SK-N-SH (cell line): ENCODE results near the gene MYH10.

Source experiments
- EP300 ChIP-seq, 2 experiments: IDR thresholded peaks; 2 replicates each; pipeline versions ENCODE4 v1.4.0 to v1.6.1; 2012; ENCODE audit warnings: borderline replicate concordance in 1 of 2, low read depth in 1 of 2, low read length in 1 of 2
- MAX ChIP-seq: IDR thresholded peaks from 2 replicates; pipeline ENCODE4 v1.4.0; 2012; ENCODE audit warnings: low read depth
- MEF2A ChIP-seq: IDR thresholded peaks from 2 replicates; pipeline ENCODE4 v1.4.0; 2012; ENCODE audit warnings: low read depth, borderline replicate concordance
- RAD21 ChIP-seq: IDR thresholded peaks from 2 replicates; pipeline ENCODE4 v1.6.1; 2012; ENCODE audit warnings: mild to moderate bottlenecking, low read length
- REST ChIP-seq: IDR thresholded peaks from 2 replicates; pipeline ENCODE4 v1.6.1; 2012; ENCODE audit warnings: mild to moderate bottlenecking, low read depth, low read length, moderate library complexity
- RFX5 ChIP-seq: IDR thresholded peaks from 2 replicates; pipeline ENCODE4 v1.6.1; 2012; ENCODE audit warnings: mild to moderate bottlenecking, improper control_type of control experiment, low read length
- SIN3A ChIP-seq: IDR thresholded peaks from 2 replicates; pipeline ENCODE4 v1.6.1; 2012; ENCODE audit warnings: low read depth, mild to moderate bottlenecking, low read length, moderate library complexity, borderline replicate concordance
- SMC3 ChIP-seq: IDR thresholded peaks from 2 replicates; pipeline ENCODE4 v1.6.1; 2012; ENCODE audit warnings: low read depth, low read length, improper control_type of control experiment
- USF2 ChIP-seq: fragments of 150-350 bp; IDR thresholded peaks from 2 replicates; pipeline ENCODE4 v1.6.1; 2017; ENCODE audit warnings: antibody characterized with exemption, low read length, low read depth, borderline replicate concordance
- YY1 ChIP-seq: IDR thresholded peaks from 2 replicates; pipeline ENCODE4 v1.4.0; 2012; ENCODE audit warnings: low read depth, mild to moderate bottlenecking
- TF ChIP-seq, protein P1 (sequence below): fragments of 200-600 bp; sonication (generic); IDR thresholded peaks from 2 replicates; pipeline ENCODE4 v1.6.1; 2017; ENCODE audit warnings: antibody characterized with exemption, mild to moderate bottlenecking, moderate library complexity

GRCh38 chr17:8602679-8603078, 27.8 kb downstream of the MYH10 start:
- TF ChIP-seq RFX5 (no peak), REST (no peak), EP300 (IDR thresholded peaks at IDR 0.05; ENCODE audit: borderline replicate concordance in 1 of 2, low read depth in 1 of 2, low read length in 1 of 2) (no peak), MAX (no peak), MEF2A (no peak), RAD21 (no peak), YY1 (no peak), SIN3A (no peak), USF2 (no peak), SMC3 (no peak)
- TF ChIP-seq, protein P1, sequence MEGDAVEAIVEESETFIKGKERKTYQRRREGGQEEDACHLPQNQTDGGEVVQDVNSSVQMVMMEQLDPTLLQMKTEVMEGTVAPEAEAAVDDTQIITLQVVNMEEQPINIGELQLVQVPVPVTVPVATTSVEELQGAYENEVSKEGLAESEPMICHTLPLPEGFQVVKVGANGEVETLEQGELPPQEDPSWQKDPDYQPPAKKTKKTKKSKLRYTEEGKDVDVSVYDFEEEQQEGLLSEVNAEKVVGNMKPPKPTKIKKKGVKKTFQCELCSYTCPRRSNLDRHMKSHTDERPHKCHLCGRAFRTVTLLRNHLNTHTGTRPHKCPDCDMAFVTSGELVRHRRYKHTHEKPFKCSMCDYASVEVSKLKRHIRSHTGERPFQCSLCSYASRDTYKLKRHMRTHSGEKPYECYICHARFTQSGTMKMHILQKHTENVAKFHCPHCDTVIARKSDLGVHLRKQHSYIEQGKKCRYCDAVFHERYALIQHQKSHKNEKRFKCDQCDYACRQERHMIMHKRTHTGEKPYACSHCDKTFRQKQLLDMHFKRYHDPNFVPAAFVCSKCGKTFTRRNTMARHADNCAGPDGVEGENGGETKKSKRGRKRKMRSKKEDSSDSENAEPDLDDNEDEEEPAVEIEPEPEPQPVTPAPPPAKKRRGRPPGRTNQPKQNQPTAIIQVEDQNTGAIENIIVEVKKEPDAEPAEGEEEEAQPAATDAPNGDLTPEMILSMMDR, result no peak
